Sigmoid colon (tissue), 7 donors: ENCODE measurements around the gene KRT72. TPM values are rescaled to one million over a fixed set of nuclear protein-coding genes. Genes with fewer than 3 reads are reported as not detected.
"Not testable (repeated sequence)": the region's sequence is repeated elsewhere in the genome, so short reads cannot be mapped to it uniquely, and the experiment has no call there.

Source experiments
- DNase-seq: peaks from one replicate; pipeline ENCODE4 v3.0.0-alpha.2; 2019
- H3K27ac ChIP-seq, 4 donors: fragments of 200-600 bp; sonication (generic); one replicate each; pipeline ENCODE4 v1.5.1; 2016 to 2019; ENCODE audit warnings: mild to moderate bottlenecking in 1 of 4
- H3K27me3 ChIP-seq, 3 donors: fragments of 200-600 bp; sonication (generic); one replicate each; pipeline ENCODE4 v1.5.1; 2019; ENCODE audit warnings: mild to moderate bottlenecking in 1 of 3
- H3K36me3 ChIP-seq, 4 donors: fragments of 200-600 bp; sonication (generic); one replicate each; pipeline ENCODE4 v1.5.1; 2016 to 2019
- H3K4me1 ChIP-seq, 4 donors: fragments of 200-600 bp; sonication (generic); one replicate each; pipeline ENCODE4 v1.5.1; 2017 to 2019
- H3K4me3 ChIP-seq, 4 donors: fragments of 200-600 bp; sonication (generic); one replicate each; pipeline ENCODE4 v1.5.1; 2017 to 2019; ENCODE audit warnings: mild to moderate bottlenecking in 2 of 4, moderate library complexity in 1 of 4
- H3K9me3 ChIP-seq, 4 donors: fragments of 200-600 bp in 3 of 4; sonication (generic) in 3 of 4; one replicate each; pipeline versions ENCODE4 v1.5.1 to v1.6.1; 2013 to 2019
- CTCF ChIP-seq, 4 experiments: fragments of 450-650 bp in 3 of 4; fragments of 200-600 bp in 1 of 4; IDR thresholded peaks; one replicate each; pipeline ENCODE4 v1.5.1; 2016 to 2019; ENCODE audit warnings: antibody characterized with exemption in 4 of 4, mild to moderate bottlenecking in 3 of 4, moderate library complexity in 2 of 4
- EP300 ChIP-seq, 4 donors: sonication (generic); formaldehyde crosslinking; IDR thresholded peaks; one replicate each; pipeline ENCODE4 v1.6.1; 2017; ENCODE audit warnings: antibody characterized with exemption in 4 of 4
- POLR2A ChIP-seq, 2 donors: fragments of 450-650 bp; IDR thresholded peaks; one replicate each; pipeline ENCODE4 v1.6.1; 2016; ENCODE audit warnings: antibody characterized with exemption in 2 of 2, mild to moderate bottlenecking in 2 of 2, moderate library complexity in 2 of 2
- POLR2AphosphoS5 ChIP-seq, 4 donors: sonication (generic); formaldehyde crosslinking; IDR thresholded peaks; one replicate each; pipeline ENCODE4 v1.6.1; 2017; ENCODE audit warnings: antibody characterized with exemption in 4 of 4
- WGBS, 2 donors: extraction: QIAGEN DNeasy Blood & Tissue Kit; methylation state at CpG; one replicate each; pipeline ENCODE4 v1.1.7; 2013; 5-methylcytosine and 5-hydroxymethylcytosine counted together
- intact Hi-C: fragments of 100-400 bp; cut with DNase I; formaldehyde crosslinking; loops from one replicate; pipeline ENCODE4 v1.15.1; 2023
- polyA plus RNA-seq, 3 donors: library from polyadenylated mRNA; stranded (reverse); fragments of 200-250 nt; gene quantifications; one replicate each; pipeline ENCODE4 v1.2.3, GENCODE V29; 2013
- total RNA-seq, 4 donors: library from RNA; depleted of rRNA; stranded (reverse); fragments of >200 nt; gene quantifications; one replicate each; pipeline ENCODE4 v1.1.0, GENCODE V29; 2016
- donor health status: healthy with polysubstance abuse.
- donor health status: Bipolar disorder and iron deficiency.
- donor health status: healthy.

KRT72 gene
- total and polyA plus RNA-seq, 7 donors = 0.79 TPM; not detected in 6

- Histone ChIP-seq H3K36me3 (no peaks in the 10 kb centered on the region), H3K9me3 (no peaks in the 10 kb centered on the region), H3K27me3 (peaks cover 9 to 41% (median 24%) of the 10 kb centered on the region in 3 donors), H3K4me1 (no peaks in the 10 kb centered on the region), H3K27ac (no peak overlapping the region), H3K4me3 (no peak overlapping the region)
- DNase-seq = no peak
- intact Hi-C loops = no loop called here
- WGBS, 2 donors = 83 to 90% methylated on average over 5 of the region's 5 CpGs
- TF ChIP-seq EP300 (IDR thresholded peaks at IDR 0.05) (no peak), CTCF (IDR thresholded peaks at IDR 0.05) (no peak), POLR2AphosphoS5 (IDR thresholded peaks at IDR 0.05) (no peak), POLR2A (IDR thresholded peaks at IDR 0.05) (no peak)
Measured at GRCh38 chr12:52602552-52602951, 1.3 kb upstream of the KRT72 start.

DNA sequence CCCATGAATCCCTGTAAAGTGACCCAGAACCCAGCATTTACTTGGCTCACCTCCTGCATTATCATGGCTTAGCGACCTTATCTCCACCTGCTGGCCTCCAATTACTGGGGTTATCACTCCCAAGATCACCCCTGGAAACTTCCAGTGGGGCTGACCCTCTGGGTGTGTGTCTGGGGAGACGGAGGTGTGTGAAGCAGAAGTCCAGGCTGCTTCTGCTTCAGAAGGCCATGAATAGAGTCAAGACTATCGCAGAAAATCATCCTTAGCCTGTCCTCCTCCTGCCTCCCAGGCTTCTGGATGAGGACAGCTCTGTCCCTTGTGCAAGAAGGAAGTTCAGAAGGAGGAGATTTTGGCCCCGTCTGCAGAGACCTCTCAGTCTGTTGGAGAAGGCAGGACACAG is 408 bp upstream of the KRT72 start:
- Histone ChIP-seq H3K9me3 (no peaks in the 10 kb centered on the region), H3K4me3 (no peak overlapping the region), H3K36me3 (no peaks in the 10 kb centered on the region), H3K27ac (no peak overlapping the region), H3K4me1 (no peaks in the 10 kb centered on the region), H3K27me3 (peaks cover 9 to 41% (median 24%) of the 10 kb centered on the region in 3 donors)
- DNase-seq = no peak
- 58 to 62% methylated on average over 4 of the region's 4 CpGs for WGBS, 2 donors
- TF ChIP-seq POLR2A (IDR thresholded peaks at IDR 0.05) (no peak), CTCF (IDR thresholded peaks at IDR 0.05) (no peak), POLR2AphosphoS5 (IDR thresholded peaks at IDR 0.05) (no peak), EP300 (IDR thresholded peaks at IDR 0.05) (no peak)
- intact Hi-C loops = no loop called here

DNA sequence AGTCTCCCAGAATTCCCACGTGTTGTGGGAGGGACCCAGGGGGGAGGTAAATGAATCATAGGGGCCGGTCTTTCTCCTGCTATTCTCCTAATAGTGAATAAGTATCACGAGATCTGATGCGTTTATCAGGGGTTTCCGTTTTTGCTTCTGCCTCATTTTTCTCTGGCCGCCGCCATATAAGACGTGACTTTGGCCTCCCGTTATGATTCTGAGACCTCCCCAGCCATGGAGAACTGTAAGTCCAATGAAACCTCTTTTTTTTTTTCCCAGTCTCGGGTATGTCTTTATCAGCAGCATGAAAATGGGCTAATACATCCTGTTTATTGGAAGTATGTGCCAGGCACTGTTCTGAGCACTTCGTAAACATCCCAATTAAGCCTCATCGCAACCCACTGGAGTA is 788 bp downstream of the KRT72 start:
- no peak for DNase-seq
- Histone ChIP-seq H3K27me3 (peaks cover 9 to 41% (median 24%) of the 10 kb centered on the region in 3 donors), H3K4me3 (no peak overlapping the region), H3K27ac (no peak overlapping the region), H3K4me1 (no peaks in the 10 kb centered on the region), H3K9me3 (no peaks in the 10 kb centered on the region), H3K36me3 (no peaks in the 10 kb centered on the region)
- no peak for TF ChIP-seq EP300 (IDR thresholded peaks at IDR 0.05)
- no peak for TF ChIP-seq POLR2AphosphoS5 (IDR thresholded peaks at IDR 0.05)
- no peak for TF ChIP-seq POLR2A (IDR thresholded peaks at IDR 0.05)
- no peak for TF ChIP-seq CTCF (IDR thresholded peaks at IDR 0.05)
- intact Hi-C loops = no loop called here
- 84 to 88% methylated on average over 12 of the region's 12 CpGs for WGBS, 2 donors

- Histone ChIP-seq H3K27me3 (peaks cover 9 to 41% (median 24%) of the 10 kb centered on the region in 3 donors), H3K4me3 (no peak overlapping the region), H3K9me3 (no peaks in the 10 kb centered on the region), H3K36me3 (no peaks in the 10 kb centered on the region), H3K4me1 (no peaks in the 10 kb centered on the region), H3K27ac (no peak overlapping the region)
- 27 to 60% methylated on average over 2 of the region's 2 CpGs for WGBS, 2 donors
- TF ChIP-seq POLR2AphosphoS5 (IDR thresholded peaks at IDR 0.05) (no peak), EP300 (IDR thresholded peaks at IDR 0.05) (no peak), POLR2A (IDR thresholded peaks at IDR 0.05) (no peak), CTCF (IDR thresholded peaks at IDR 0.05) (no peak)
- no peak for DNase-seq
- intact Hi-C loops = no loop called here
Measured at GRCh38 chr12:52600071-52600470, 1.2 kb downstream of the KRT72 start.

DNA sequence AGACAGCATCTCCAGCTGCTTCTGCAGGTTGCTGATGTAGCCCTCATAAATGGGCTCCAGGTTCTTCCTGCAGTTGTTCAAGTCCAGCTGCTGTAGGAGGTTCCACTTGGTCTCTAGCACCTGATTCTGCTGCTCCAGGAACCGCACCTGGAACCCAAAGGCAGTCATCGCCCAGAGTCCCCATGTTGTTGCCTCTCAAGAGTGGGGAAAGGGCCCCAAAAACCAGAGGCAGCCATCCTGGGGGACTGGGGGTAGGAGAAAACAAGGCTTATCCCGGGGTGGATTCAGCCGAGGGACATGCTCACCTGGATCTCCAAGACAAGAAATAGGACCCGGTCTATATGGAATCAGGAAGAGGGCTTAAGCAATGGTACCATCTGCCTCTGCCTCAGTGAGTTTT is 2.3 kb downstream of the KRT72 start:
- intact Hi-C loops = no loop called here
- DNase-seq = no peak
- Histone ChIP-seq H3K27ac (no peak overlapping the region), H3K4me1 (no peaks in the 10 kb centered on the region), H3K4me3 (no peak overlapping the region), H3K27me3 (peaks cover 9 to 41% (median 24%) of the 10 kb centered on the region in 3 donors), H3K9me3 (no peaks in the 10 kb centered on the region), H3K36me3 (no peaks in the 10 kb centered on the region)
- no peak for TF ChIP-seq POLR2AphosphoS5 (IDR thresholded peaks at IDR 0.05)
- no peak for TF ChIP-seq CTCF (IDR thresholded peaks at IDR 0.05)
- no peak for TF ChIP-seq POLR2A (IDR thresholded peaks at IDR 0.05)
- TF ChIP-seq EP300 (IDR thresholded peaks at IDR 0.05) = no peak
- WGBS, 2 donors = 88 to 92% methylated on average over 5 of the region's 5 CpGs

DNA sequence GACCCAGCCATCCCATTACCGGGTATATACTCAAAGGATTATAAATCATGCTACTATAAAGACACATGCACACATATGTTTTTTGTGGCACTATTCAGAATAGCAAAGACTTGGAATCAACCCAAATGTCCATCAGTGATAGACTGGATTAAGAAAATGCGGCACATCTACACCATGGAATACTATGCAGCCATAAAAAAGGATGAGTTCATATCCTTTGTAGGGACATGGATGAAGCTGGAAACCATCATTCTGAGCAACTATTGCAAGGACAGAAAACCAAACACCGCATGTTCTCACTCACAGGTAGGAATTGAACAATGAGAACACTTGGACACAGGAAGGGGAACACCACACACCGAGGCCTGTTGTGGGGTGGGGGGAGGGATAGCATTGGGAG is 7.0 kb downstream of the KRT72 start:
- H3K9me3 ChIP-seq, H3K4me1 ChIP-seq, H3K4me3 ChIP-seq, H3K27ac ChIP-seq, H3K36me3 ChIP-seq, DNase-seq, intact Hi-C loops, H3K27me3 ChIP-seq: not testable (repeated sequence)
- WGBS, 2 donors = 92% methylated on average over 4 of the region's 4 CpGs
